Astrocyte of the spinal cord (primary cell): Measurements from ENCODE around the gene C6orf141.
A peak's percentile ranks its signal among the peaks of the same experiment; 100 is the strongest.
"Not testable (repeated sequence)": the region's sequence is repeated elsewhere in the genome, so short reads cannot be mapped to it uniquely, and the experiment has no call there.

ENCODE experiments used
- DNase-seq: peaks from one replicate; pipeline ENCODE4 v3.0.0; 2011; ENCODE audit warnings: low read depth, low spot score
- H3K4me3 ChIP-seq: 2 replicates; pipeline ENCODE4 v1.5.1; 2011; ENCODE audit warnings: low read depth, mild to moderate bottlenecking, low read length, moderate library complexity
- in situ Hi-C: cut with HindIII; loops from 2 replicates; pipeline ENCODE4 v1.10.0; 2017; ENCODE audit warnings: low sequenced_read_pairs
- TF ChIP-seq, protein P1 (sequence below): IDR thresholded peaks from 2 replicates; pipeline ENCODE4 v1.5.1; 2012; ENCODE audit warnings: low read depth, mild to moderate bottlenecking, low read length, inconsistent platforms

C6orf141 gene

DNA sequence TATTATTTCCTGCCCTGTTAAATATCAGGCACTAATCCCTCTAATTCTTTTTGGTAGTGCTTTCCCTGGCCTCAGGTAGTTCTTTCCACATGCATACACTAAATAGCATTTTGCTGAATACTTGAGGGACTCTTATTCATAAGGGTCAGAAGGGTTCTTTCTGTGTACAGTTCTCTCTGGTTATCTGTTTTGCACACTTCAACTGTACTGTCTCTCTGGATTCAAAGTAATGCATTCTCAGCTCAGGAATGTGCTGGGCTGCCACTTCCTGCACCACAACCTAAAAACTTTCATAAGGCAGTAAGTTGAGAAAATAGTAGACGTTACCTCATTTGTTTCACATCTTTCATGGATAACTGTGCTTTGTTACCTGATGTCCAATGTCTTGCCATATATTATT is 32.1 kb downstream of the C6orf141 start:
- peak; percentile 5 for DNase-seq
- in situ Hi-C loops: no loop called here

DNA sequence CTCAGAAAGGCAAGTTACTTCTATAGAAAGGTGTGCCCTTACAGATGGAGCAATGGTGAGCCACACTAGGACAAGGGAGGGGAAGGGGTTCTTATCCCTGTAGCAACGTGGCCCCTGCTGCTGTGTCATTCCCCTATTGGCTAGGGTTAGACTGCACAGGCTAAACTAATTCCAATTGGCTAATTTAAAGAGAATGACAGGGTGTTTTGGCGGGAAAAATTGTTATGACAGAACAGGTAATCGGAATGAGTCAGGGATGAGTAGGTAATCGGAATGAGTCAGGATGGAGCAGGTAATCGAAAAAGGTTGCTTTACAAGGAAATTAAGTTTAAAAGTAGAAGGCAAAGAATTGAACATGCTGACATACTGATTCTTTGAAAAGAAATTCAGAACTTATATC is 36.8 kb downstream of the C6orf141 start:
- in situ Hi-C loops, H3K4me3 ChIP-seq: not testable (repeated sequence)

More for the DNA sequence above, 32.1 kb downstream of the C6orf141 start:
- H3K4me3 ChIP-seq: no peak overlapping the region
- TF ChIP-seq, protein P1, sequence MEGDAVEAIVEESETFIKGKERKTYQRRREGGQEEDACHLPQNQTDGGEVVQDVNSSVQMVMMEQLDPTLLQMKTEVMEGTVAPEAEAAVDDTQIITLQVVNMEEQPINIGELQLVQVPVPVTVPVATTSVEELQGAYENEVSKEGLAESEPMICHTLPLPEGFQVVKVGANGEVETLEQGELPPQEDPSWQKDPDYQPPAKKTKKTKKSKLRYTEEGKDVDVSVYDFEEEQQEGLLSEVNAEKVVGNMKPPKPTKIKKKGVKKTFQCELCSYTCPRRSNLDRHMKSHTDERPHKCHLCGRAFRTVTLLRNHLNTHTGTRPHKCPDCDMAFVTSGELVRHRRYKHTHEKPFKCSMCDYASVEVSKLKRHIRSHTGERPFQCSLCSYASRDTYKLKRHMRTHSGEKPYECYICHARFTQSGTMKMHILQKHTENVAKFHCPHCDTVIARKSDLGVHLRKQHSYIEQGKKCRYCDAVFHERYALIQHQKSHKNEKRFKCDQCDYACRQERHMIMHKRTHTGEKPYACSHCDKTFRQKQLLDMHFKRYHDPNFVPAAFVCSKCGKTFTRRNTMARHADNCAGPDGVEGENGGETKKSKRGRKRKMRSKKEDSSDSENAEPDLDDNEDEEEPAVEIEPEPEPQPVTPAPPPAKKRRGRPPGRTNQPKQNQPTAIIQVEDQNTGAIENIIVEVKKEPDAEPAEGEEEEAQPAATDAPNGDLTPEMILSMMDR: no peak

More for the DNA sequence above, 36.8 kb downstream of the C6orf141 start:
- DNase-seq: not testable (repeated sequence)
